GM21619 (cell line): ENCODE data around the gene CNTFR.

ENCODE experiments used
- ATAC-seq: cut with Tn5 transposase; IDR thresholded peaks from one replicate; pipeline ENCODE4 v1.9.1; 2021; ENCODE audit not compliant: unreplicated experiment

The CNTFR gene

DNA sequence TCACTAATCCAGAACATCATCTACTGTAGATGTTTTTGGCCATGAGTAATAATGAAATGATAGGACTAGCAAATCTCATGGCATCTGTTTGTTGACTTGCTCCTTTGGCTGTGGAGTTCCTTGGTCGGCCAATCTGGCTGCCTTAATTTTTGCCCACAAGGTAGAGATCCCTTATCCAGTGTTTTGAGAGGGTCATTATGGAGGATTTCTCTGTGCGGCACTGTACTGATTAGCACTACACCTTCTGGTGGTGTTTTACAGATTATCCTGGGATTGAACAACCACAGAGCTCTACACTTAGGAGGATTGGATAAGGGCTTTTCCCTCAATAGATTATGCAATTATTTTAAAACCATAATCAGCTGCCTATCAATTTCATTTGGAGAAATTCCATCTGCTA, 63.5 kb downstream of the CNTFR start:
- ATAC-seq, result no peak

DNA sequence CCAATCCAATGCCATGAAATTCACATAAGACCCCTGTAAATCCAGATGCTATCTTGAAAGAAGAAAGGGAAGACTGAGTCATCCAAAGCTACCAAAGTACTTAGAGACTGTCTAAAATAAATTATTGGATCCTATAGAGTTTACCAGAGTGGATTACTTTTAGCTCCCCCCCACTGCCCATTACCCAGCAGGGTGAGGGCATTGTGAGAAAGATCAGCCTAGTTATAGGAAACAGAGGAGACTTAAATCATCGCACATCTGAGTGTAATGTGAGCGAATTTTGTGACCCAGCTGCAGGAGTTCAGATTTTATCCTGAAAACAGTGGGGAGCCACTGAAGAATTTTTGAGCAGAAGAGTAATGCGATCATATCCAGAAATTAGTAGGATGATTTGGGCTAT, 65.2 kb downstream of the CNTFR start:
- no peak for ATAC-seq

DNA sequence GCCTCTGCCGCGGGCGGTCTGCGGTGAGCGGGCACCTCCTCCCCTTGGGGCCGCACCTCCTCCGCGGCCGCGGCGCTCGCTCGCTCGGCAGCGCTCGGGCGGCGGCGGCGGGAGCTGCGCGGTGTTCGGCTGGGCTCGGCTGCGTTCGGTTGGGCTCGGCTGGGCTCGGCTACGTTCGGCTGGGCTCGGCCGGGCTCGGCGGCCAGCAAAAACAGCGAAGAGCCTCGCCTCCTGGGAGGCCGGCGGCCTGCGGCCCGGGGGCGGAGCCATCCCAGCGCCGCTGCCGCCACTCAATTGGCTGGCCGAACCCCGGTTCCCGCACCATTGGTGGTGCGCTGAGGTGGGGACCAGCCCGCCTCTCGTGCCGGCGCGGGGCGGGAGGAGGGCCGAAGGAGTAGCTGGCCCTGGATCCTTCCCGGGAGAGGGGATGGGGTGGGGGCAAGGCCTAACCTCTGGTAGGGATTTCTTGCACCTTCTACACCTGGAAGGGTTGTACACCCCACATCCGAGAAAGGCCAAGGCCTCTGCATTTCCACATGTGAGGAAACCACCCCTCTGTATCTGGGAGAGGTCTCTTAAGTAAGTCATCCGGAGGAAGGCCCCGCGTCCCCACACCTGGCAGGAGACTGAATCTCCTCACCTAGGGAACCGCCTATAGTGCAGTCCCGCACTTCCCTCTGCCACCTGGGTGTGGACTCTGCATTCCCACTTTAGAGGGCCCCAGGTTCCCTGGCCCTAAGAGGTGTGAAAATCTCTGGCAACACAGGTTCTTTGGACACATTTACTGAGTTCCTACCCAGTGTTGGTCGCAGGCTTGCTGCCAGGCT, 66.3 kb downstream of the CNTFR start, which contains the start of gene ENHO:
ENHO (minus strand) TSS at position 20 of the 827 bp plus-strand sequence. CDS start 1,295 bp downstream, outside the sequence.
- ATAC-seq, result peak; percentile 82

DNA sequence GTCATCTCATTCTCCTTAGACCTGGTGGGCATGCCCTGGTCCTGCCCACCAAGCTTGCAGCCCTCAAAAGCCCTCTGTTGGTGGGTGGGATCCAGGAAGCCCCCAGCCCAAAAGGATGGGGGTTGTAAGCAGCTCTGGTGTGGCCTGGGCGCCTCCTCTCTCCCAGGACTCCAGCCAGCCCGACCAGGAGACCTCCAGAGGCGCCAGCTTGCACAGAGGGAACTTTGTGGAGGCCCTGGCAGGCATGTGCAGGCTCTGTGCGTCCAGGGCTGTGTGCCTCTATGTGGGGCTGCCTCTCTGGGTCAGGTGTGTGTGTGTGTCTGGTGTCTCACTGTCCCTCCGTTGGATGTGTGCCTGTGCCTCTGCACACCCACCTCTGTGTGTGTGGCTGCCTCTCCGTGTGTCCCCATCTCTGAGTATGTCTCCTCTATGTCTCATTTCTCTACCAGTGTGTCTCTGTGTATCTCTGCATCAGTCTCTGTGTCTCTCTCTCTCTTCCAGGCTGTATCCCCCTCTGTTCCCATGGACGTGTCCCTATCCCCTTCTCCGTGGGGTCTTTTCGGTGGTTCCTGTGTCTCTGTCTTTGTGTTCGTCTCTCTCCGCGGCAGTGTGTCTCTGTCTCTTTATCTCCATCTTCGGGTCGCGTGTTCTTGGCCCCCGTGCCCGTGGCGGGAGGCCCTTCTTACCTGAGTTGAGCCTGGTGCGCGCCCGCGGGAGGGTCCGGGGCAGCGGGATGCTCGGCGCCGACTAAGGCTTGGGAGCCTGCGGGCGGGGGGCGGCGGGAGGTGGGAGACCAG, 67.2 kb downstream of the CNTFR start:
- ATAC-seq, result no peak

DNA sequence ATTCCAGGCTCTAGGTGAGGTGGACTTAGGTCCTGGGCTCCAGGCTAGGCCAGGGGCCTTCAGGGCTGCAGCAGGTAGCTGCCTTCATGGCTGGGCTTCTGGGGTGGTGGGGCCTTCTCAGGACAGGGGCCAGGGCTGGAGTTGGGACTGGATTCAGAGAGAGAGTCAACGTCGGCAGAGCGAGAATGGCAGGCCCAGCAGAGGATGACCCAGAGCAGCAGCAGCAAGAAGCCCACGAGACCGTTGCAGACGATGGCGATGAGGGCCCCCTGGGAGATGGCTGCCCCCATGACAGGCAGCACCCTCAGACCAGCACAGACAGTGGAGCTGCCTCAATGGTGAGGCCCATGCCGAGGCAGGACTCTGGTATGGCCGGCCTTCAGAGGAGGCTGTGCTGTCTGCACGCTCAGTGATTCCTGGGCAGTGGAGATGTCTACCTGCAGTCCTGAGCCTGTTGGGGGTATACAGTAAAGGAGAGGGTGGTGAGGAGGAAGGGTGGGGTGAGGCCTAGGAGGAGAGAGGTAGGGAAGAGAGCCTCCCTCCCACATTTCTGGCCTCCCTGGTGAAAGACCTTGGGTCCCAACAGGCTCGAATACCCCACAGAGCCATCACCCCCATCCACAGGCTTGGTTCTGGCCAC, 68.0 kb downstream of the CNTFR start:
- no peak for ATAC-seq

DNA sequence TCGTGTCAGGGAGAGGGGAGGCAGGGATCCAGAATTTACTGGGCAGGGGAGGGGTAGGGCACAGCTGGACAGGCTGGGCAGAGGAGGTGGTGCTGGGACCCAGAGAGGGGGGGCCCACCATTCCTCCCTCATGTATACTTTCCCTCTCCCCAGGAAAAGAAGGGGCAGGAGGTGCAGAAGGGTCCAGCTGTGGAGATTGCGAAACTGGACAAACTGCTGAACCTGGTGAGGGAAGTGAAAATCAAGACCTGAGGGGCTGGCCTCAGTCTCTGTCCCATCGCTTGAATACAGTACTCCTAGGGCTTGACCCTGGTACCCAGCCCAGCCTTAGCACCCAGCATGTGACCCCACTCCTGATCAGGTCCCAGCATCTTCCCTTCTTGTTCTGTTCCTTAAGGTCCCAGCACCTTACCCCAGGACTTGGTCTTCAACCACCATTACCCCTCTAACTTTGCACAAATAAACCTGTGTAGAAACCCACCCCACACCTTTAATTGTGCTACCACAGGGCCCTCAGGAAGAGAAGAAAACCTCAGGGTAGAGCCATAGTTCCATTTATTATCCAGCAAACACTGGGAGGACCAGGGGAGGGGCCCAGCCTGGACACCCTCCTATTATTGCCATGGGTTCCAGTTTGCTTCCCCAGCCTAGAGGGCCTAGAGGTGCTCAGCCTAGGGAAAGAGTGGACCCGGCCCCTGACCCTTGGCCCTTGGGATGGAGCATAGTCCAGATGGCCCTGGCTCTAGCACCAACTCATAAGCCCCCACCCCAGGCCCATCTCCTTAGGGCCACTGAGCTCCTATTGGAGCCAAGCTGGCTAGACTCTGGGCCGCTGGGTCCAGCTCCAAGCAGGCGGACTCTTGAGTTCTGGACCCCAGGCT, 68.8 kb downstream of the CNTFR start:
- no peak for ATAC-seq

DNA sequence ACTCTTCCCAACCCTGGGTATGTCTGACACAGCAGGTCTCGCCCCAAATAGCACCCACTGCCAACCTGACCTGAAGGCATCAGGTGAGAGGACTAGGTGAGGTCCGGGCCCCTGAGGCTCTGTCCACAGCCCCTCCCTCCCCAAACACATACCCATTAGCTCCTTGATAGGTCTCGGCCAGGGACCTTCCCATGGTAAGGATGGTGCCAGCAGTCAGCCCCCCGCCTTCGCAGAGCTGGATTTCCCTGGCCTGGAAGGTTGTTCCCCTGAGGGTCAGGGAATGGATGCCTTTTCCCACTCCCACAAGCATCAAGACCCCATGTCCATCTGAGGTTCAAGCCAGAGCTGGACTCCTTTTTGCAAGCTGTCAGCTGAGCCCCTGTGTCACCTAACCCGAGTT, 69.4 kb downstream of the CNTFR start:
- no peak for ATAC-seq

DNA sequence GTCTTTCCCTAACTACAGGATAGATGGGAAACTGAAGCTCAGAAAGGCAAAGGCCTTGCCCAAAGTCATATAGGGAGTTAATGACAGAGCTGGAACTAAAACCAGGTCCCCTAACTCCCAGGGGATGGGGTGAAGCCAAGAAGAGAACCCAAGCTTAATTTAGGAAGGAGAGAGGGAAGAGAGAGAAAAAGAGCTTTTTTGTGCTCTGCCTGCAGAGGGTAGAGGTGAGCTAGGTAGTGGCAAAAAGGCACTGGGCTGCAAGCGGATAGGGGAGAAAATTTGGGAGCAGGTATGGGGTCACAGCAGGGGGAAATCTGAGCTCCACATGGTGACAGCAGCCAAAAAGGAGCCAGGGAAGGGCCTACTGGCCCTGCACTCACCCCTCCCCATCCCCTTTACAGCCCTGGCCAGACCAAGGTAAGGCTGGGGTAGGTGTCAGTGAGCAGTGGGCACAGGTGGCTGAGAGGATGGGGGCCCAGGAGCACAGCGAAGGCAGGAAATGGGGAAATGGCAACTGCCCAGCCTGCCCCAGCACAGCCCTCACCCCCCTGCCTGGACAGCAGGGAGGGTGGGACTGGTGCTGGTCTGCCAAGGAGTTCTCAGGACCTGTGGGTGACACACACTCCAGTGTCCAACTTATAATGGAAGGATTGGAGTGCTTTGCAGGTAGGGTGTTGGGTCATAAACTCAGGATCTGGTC, 70.1 kb downstream of the CNTFR start:
- no peak for ATAC-seq

DNA sequence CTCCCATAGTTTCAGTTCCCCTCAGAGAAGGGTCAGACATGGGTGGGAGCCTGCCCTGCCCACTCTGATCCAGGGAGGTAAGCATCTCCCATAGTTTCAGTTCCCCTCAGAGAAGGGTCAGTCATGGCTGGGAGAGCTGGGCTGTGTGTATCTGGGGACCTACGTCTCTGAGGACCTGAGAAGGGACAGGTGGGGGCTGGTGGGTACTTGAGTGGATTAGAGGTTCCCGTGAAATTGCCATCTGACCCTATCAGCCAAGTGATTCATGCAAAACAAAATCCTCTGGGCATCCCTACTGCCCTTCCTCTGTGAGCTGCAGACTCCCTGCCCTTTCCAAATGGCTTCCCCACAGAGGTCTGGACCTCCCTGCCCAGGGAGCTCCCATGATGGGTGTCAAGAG, 70.6 kb downstream of the CNTFR start:
- no peak for ATAC-seq

DNA sequence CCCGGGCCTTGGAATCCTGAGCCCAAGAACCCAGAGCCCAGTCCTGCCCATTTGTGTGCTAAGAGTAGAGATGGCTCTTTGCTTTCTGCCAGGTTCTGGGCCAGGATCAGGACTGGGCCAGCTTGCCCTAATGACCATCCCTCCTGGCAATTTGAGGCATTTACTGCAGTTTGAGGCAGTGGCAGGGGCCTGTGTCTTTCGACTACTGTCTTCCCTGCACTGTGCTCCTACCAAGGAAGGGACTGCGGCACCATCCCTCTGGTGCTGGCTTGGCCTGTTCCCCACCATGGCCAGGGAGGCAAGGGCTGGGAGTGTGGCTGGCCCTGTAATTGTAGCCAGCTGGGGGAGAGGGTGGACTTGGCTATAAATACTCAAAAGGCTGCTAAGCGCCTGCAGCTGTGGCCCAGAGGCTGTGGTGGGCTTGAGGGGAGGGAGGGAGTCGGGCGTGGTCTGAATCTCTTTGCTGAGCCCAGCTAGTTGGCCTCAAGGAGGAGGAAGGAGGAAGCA, 71.4 kb downstream of the CNTFR start:
- no peak for ATAC-seq

DNA sequence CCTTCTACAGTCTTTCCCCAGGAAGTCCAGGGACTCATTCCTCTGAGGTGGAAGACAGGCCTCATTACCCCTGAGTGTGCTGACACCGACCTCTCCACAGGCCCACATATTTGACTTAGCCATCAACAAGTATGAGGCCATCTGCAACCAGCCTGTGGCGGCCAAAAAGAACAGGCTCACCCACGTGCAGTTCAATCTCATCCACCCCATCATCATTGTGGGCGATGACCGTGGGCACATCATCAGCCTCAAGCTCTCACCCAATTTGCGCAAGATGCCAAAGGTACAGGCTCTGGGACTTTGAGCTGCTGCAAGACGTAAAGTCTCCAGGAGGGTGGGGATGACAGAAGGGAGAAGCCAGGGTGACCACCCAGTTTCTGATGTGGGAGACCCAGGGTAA, 72.3 kb downstream of the CNTFR start:
- ATAC-seq, result no peak

DNA sequence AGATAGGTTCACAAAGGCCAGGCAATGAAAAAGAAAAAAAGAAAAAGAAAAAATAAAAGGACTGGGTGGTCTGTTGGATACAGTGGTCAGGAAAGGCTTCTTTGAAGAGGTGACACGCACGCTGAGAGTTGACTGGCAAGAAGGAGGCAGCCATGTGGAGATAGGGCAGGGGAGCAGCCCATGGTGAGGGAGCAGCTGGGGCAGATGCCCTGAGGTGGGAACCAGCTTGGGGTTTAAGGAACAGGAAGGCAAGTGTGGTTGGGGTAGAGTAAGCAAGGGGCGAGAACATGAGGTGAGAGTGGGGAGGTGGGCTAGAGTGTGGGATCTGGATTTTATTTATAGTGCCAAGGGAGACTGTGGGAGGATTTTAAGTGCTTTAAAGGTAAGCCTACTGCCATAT, 73.6 kb downstream of the CNTFR start:
- no peak for ATAC-seq

DNA sequence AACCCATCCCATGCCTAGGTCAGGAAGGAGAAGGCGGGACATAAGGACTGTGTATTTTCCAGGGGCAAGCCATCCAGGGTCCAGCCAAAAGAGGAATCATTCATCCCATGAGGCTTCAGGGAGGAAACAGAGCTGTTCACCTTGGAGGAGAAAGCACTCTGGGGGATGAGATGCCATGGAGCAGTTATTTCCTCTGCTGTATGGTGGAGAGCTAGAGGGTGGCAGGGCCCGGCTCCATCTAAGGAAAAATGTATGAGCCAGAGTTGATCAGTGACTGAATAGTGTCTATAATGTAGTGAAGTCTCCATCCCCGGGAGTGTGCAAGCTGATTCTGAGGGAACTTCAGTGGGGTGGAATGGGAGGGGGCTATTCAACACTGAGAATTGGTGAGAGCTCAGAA, 74.7 kb downstream of the CNTFR start:
- ATAC-seq, result no peak

DNA sequence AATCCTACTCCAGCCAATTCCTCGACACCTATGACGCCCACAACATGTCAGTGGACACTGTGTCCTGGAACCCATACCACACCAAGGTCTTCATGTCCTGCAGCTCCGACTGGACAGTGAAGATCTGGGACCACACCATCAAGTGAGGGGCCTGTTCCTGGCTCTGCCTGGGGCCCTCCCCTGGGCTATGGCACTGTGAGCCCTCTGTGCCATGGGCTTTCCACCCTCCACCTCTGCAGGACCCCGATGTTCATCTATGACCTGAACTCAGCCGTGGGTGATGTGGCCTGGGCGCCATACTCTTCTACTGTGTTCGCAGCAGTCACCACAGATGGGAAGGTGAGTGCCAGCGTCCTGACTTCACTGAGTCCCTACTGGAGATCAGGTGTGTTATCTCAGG, 75.1 kb downstream of the CNTFR start:
- ATAC-seq, result no peak

DNA sequence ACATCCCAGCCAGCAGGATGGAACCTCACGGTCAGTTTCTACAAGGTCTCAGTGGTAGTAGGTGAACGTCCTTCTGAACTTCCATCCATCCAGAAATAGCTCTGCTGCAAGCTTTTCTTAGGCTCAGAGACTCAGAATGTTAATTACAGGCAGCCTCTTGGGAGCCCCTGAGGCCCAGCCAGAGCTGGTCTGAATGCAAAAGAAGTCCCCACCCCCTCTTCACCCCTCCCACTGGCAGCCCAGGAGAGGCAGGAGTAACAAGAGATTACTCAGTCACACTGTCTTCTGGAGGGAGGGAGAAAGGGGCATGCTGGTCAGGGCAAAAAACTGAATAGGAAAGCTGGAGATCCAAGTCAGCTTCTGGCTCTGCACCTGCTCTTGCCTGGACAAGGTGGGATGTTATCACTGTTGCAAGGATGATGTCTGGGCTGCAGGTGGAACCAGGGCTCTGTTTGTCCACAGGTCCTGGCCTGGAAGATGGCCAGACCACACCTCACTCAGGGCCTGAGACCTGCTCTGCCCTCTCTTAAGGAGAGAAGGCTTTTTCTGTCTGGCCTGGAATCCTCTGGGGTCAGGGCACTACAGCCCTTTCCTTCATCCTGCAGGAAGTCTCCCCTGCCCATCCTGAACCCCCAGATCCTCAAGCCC, 75.8 kb downstream of the CNTFR start:
- ATAC-seq, result no peak

DNA sequence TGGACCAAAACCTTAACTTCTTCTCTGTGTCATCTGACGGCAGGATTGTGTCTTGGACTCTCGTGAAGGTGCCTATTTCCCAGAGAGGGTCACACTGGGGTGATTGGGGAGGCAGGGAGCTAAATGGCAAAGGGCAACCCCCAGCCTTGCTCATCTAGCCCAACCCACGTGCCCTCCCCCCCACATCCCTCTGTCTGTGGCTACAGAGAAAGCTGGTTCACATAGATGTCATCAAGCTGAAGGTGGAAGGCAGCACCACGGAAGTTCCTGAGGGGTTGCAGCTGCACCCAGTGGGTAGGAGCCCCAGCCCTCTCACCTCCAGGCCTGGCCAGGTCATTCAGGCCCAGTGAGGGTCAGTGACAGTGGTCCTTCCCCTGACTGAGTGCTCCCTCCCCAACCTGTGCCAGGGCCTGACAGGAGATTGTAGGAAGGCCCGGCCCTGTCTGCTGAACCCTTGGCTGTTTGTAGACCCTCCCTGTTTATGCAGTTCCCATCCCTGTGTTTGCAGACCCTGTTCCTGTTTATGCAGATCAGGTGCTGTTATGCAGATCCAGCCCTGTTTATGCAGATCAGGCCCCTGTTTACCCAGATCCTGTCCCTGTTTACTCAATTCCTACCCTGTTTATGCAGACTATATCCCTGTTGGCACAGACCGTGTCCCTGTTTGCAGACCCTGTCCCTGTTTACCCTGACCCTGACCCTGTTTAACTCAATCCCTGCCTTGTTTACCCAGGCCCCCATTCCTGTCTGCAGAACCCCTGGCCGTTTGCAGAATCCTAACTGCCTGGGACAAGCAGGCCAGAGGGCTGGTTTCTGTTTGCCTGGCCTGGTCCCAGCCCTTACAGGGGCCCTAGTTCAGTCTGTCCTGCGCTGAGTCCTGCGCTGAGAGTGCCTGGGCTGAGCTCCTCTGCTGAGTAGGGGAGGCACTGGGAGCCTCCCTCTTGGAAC, 77.1 kb downstream of the CNTFR start:
- ATAC-seq, result no peak

DNA sequence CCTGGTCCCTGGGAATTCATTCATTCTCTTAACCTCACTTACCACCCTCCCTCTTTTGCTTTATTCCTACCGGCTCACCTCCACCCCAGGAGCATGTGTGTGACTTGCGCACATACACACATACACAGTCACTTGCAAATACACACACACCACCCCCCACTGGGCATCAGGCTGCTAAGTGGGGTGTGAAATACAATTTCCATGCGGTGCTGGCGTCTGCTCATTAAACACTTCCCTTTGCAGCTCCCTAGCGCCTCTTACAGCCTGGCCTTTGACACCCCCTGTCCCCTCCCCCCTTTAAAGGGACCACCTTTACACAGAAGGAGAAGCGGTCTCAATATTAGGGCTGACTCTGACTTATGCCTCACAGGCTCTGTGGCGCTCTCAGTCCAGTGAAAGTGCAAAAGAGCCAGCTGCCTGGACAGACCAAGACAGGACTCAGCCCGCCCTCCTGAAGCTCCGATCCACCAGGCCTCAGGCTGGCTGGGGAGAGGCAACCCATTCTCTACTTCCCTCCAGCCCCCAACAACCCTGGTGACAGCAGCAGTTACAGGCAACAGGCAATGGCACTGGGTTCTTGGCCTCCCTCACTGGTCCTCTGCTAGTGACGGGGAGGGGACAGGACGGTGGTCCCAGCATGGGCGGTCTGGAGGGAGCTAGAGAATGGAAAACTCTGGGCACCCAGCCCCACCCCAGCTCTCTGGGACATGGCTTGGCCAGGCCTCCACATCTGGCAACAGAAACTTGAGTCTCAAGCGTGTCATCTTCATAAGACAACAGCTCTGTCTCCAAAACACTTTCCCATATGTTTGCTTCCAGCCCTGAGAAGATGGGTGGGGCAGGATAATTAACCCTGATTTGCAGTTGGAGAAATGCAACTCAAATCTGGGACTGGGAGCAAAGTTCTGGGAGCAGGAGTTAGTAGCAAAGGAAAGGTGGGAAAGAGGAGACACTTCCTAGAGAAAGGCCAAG, 78.7 kb downstream of the CNTFR start:
- no peak for ATAC-seq
